Progenitor cell of endocrine pancreas (in vitro differentiated cells): ENCODE measurements around the gene MBP. TPM values are rescaled to one million over a fixed set of nuclear protein-coding genes. Genes with fewer than 3 reads are reported as not detected.
A peak's percentile ranks its signal among the peaks of the same experiment; 100 is the strongest.

Source experiments
- DNase-seq: peaks from one replicate; pipeline ENCODE4 v3.0.0; 2021; ENCODE audit warnings: low spot score; ENCODE audit not compliant: unreplicated experiment
- H3K27ac Mint-ChIP-seq: 2 replicates; pipeline ENCODE4 v1.8.0; 2021; ENCODE audit warnings: mild to moderate bottlenecking, moderate library complexity, mixed read lengths
- H3K27me3 Mint-ChIP-seq: 2 replicates; pipeline ENCODE4 v1.8.0; 2021; ENCODE audit warnings: mixed read lengths
- H3K36me3 Mint-ChIP-seq: 2 replicates; pipeline ENCODE4 v1.8.0; 2022; ENCODE audit warnings: mixed read lengths; ENCODE audit not compliant: insufficient read depth
- H3K4me1 Mint-ChIP-seq: 2 replicates; pipeline ENCODE4 v1.8.0; 2021; ENCODE audit warnings: low read depth, mixed read lengths
- H3K4me3 Mint-ChIP-seq: 2 replicates; pipeline ENCODE4 v1.8.0; 2021; ENCODE audit warnings: low read depth, mild to moderate bottlenecking, moderate library complexity, mixed read lengths
- H3K9me3 Mint-ChIP-seq: 2 replicates; pipeline ENCODE4 v1.8.0; 2021; ENCODE audit warnings: low read depth, mixed read lengths
- total RNA-seq: library from RNA; stranded (reverse); gene quantifications from 2 replicates; pipeline ENCODE4 v1.2.1, GENCODE V29; 2021
- TF ChIP-seq, protein P1 (sequence below): fragments of 200-600 bp; sonication (generic); IDR thresholded peaks from one replicate; pipeline ENCODE4 v1.5.0; 2021; ENCODE audit warnings: antibody characterized with exemption, mild to moderate bottlenecking; ENCODE audit not compliant: unreplicated experiment

Gene MBP
- total RNA-seq, 1 donor from 2014 or later = 38.4 TPM

DNA sequence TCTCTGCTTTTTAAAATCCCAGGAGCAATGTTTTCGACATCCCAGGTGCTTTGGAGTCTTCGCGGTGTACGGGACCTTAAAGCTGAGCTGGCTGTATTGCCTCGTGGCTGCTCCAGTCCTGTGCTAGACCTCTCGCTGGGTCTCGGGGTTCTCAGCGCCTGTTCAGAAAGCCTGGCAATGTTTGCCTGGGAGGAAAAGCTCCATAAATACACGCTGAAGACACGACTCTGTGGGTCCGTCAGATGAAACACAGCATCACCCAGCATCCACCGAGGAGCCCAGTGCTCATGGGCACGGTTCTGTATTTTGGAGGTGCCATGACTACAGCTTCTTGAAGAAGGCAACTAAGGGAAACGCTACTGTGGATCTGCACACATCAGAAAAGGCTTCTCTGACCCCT is 21.6 kb downstream of the MBP start:
- no peaks in the 10 kb centered on the region for H3K9me3 Mint-ChIP-seq
- H3K36me3 Mint-ChIP-seq = peaks cover 6% of the 10 kb centered on the region
- no peak overlapping the region for H3K4me3 Mint-ChIP-seq
- TF ChIP-seq, protein P1, sequence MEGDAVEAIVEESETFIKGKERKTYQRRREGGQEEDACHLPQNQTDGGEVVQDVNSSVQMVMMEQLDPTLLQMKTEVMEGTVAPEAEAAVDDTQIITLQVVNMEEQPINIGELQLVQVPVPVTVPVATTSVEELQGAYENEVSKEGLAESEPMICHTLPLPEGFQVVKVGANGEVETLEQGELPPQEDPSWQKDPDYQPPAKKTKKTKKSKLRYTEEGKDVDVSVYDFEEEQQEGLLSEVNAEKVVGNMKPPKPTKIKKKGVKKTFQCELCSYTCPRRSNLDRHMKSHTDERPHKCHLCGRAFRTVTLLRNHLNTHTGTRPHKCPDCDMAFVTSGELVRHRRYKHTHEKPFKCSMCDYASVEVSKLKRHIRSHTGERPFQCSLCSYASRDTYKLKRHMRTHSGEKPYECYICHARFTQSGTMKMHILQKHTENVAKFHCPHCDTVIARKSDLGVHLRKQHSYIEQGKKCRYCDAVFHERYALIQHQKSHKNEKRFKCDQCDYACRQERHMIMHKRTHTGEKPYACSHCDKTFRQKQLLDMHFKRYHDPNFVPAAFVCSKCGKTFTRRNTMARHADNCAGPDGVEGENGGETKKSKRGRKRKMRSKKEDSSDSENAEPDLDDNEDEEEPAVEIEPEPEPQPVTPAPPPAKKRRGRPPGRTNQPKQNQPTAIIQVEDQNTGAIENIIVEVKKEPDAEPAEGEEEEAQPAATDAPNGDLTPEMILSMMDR = no peak
- no peak overlapping the region for H3K27ac Mint-ChIP-seq
- no peaks in the 10 kb centered on the region for H3K27me3 Mint-ChIP-seq
- DNase-seq = no peak
- H3K4me1 Mint-ChIP-seq = peaks cover 33% of the 10 kb centered on the region

DNA sequence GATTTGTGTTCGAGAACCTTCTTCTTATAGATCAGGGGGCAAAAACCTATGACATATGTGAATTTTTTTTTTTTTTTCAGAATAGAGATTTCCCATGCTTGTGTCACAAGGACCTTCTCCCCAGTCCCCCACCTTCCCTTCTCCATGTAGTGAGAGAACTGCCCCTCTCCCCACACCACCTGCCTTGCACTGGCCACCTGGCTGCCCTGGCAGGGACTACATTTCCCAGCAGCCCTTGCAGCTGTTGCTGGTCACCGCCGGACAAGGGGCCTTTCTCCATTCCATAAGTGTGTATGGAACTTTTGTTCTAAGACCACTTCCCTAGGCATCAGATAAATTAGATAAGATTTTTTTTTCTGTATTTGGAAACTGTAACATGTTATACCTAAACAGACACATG is 22.2 kb downstream of the MBP start:
- Mint-ChIP-seq H3K27me3 (no peaks in the 10 kb centered on the region), H3K9me3 (no peaks in the 10 kb centered on the region), H3K36me3 (peaks cover 10% of the 10 kb centered on the region), H3K27ac (peak overlapping the region; percentile 15), H3K4me3 (no peak overlapping the region), H3K4me1 (peaks cover 32% of the 10 kb centered on the region)
- TF ChIP-seq, protein P1 = no peak
- DNase-seq = no peak

DNA sequence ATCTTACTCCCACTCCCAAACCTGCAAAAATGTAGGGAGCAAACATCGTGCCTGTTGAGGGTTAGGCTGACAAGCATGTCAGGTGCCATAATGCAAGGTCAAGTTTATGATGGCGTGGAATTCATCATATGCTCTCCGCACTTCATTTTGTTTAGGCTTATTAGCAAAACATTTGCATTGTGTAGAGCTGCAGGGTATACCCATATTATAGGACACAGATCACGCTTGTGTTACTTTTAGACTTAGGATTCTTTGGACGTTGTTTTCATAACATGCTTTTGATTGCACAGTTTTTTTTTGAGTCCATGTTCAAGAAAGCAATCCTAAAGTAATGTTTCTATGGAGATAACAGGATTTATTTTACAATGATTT is 22.9 kb downstream of the MBP start:
- Mint-ChIP-seq H3K27me3 (no peaks in the 10 kb centered on the region), H3K9me3 (no peaks in the 10 kb centered on the region), H3K36me3 (peaks cover 13% of the 10 kb centered on the region), H3K4me1 (peaks cover 24% of the 10 kb centered on the region), H3K27ac (no peak overlapping the region), H3K4me3 (no peak overlapping the region)
- no peak for DNase-seq
- TF ChIP-seq, protein P1 = no peak

DNA sequence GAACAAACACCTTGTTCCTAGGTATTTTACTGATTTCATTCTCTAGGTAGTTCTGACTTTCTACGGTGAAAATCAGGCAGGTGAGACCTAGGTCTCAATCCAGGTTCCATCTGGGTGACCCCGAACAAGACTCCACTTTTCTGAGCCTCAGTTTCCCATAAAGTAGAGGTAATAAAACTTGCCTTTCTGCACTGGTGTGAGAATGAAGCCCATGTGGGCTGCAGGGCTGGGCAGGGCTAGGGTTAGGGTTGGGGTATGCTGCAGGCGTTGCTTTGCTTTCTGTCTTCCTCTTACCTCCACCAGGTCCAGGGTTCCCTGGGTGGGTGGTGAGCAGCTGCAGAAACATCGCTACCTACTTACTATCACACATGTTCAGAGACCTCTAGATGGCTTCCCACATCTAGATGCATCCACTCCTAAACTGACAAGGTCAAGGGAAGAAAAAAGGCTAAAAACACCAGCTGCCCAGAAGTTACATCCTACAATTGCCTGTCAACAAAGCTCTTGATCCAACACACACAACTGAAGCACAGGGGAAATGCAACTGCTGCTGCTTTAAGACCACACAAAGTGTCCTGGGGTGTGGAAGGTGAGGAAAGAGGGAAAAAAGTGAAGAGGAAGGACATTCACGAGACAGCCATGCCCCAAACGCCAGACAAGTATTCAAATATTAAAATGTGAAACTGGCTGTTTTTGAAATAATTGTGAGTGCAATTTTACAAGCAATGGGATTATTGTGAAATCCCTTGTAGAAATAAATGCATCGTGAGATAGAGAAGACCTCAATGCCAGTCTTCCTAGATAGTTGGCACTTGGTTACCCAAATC is 23.5 kb downstream of the MBP start:
- Mint-ChIP-seq H3K27me3 (no peaks in the 10 kb centered on the region), H3K4me1 (peaks cover 18% of the 10 kb centered on the region), H3K36me3 (peaks cover 13% of the 10 kb centered on the region), H3K4me3 (no peak overlapping the region), H3K9me3 (no peaks in the 10 kb centered on the region), H3K27ac (no peak overlapping the region)
- no peak for DNase-seq
- TF ChIP-seq, protein P1 = no peak

DNA sequence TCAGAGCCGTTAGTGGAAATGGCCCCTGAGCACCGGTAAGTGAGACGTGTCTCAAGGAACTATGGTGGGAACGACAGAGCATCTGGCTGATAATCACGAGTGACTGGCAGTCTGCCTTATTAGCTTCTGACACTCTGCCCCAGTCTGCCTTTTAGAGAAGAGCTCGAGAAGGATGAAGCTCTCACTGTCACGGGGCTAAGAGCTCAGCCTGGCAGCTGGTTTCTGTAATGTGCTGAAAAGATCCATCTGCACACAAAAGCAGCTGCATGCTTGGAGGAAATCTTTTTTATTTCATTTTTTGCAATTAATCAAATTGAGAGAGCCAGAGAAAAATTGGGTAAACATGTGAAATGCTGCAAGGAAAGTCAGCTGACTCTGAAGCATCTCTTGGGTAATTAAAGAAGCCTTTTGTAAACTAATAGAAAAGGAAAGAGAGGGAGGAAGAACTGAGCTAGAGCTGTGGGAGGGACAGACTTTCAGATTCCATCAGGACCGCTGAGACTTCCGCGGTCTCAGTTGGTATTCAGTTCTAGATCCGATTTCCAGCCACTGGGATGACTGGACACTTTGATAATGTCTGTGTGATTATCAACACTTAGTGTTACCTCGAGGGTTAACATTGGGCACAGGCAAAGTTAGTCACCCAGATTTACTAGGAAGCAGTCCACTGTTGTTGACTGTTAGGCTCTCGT is 24.4 kb downstream of the MBP start:
- H3K27me3 Mint-ChIP-seq = no peaks in the 10 kb centered on the region
- H3K9me3 Mint-ChIP-seq = no peaks in the 10 kb centered on the region
- peak overlapping the region; percentile 40 for H3K27ac Mint-ChIP-seq
- H3K4me1 Mint-ChIP-seq = peaks cover 11% of the 10 kb centered on the region
- TF ChIP-seq, protein P1 = no peak
- DNase-seq = no peak
- no peak overlapping the region for H3K4me3 Mint-ChIP-seq
- peaks cover 18% of the 10 kb centered on the region for H3K36me3 Mint-ChIP-seq
